ENCODE results near the gene MAP6. TPM values are rescaled to one million over a fixed set of nuclear protein-coding genes. Genes with fewer than 3 reads are reported as not detected.

Gene MAP6
- total RNA-seq, 2 experiments from 2014 or later, result not detected

GRCh38 chr11:75537740-75538139, 131.1 kb downstream of the MAP6 start:
- H3K36me3 ChIP-seq (ENCODE audit: insufficient read depth, low read length), result no peaks in the 10 kb centered on the region
- Mint-ChIP-seq H3K4me1 (ENCODE audit: low read depth) (peaks cover 14% of the 10 kb centered on the region), H3K27me3 (no peaks in the 10 kb centered on the region), H3K9me3 (no peaks in the 10 kb centered on the region), H3K36me3 (ENCODE audit: low read depth) (no peaks in the 10 kb centered on the region), H3K27ac (no peak overlapping the region), H3K4me3 (no peak overlapping the region)
- H3K9me3 ChIP-seq (ENCODE audit: control insufficient read depth in 1 of 2, insufficient read depth in 1 of 2, low read length in 2 of 2), result no peaks in the 10 kb centered on the region
- ChIA-PET POLR2A (no interaction called here), CTCF (no interaction called here)
- intact Hi-C loops (cut with DNase I, micrococcal nuclease), result loop anchor here in 1 of 2 experiments (10.0 kb wide), 1 partner anchor 263 kb away; no protein-coding TSS in a partner anchor
- H3K27ac ChIP-seq (ENCODE audit: low read depth in 1 of 2, low read length in 2 of 2), result no peak overlapping the region
- no peak for TF ChIP-seq CTCF (IDR thresholded peaks at IDR 0.05)
- no peak overlapping the region for H3K4me3 ChIP-seq (ENCODE audit: low read length)
- DNase-seq (no peak), ATAC-seq (ENCODE audit: poor library complexity) (no peak)
- H3K4me1 ChIP-seq (ENCODE audit: insufficient read depth, low read length), result peaks cover 23% of the 10 kb centered on the region
- H3K27me3 ChIP-seq (ENCODE audit: control insufficient read depth in 1 of 2, insufficient read depth in 2 of 2, low read length in 2 of 2), result no peaks in the 10 kb centered on the region

Other genes starting within 250 kb of the MAP6 start
- under 1 TPM; 0.33 to 0.81 TPM for gene KLHL35, start 235.8 kb downstream of the MAP6 start, total RNA-seq
- gene GDPD5, start 143.1 kb downstream of the MAP6 start, total RNA-seq, result 100 to 1,000 TPM in 1 of 2 experiments, 10 to 100 TPM in 1; 91.6 to 101 TPM
- 1 to 10 TPM; 3.5 to 4.1 TPM for gene SERPINH1, start 106.8 kb downstream of the MAP6 start, total RNA-seq
- not detected for gene MOGAT2, start 48.8 kb upstream of the MAP6 start, total RNA-seq
- under 1 TPM; 0.19 to 0.25 TPM for gene DGAT2, start 99.7 kb upstream of the MAP6 start, total RNA-seq
- gene UVRAG, start 146.2 kb upstream of the MAP6 start, total RNA-seq, result 10 to 100 TPM; 16.5 to 19.5 TPM